ENCODE results near the gene SETD1A.

The SETD1A gene

DNA sequence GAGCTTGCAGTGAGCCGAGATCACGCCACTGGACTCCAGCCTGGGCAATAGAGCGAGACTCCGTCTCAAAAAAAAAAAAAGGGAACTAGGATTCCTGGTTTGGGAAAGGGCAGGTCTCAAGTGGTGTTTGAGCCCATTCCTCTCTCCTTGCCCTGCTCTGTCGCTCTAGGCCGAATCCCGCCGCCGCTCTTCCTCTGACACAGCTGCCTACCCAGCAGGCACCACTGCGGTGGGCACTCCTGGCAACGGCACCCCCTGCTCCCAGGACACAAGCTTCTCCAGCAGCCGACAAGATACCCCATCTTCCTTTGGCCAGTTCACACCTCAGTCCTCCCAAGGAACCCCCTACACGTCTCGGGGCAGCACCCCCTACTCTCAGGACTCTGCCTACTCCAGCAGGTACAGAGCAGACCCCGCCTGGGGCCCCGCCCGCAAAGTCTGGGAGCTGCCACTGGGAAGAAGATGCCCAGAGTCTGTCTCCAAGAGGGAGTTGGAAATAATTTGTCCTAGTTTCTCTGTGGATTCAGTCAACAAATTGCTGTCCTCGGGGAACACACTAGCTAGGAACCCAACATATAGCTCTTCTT lies 6.5 kb downstream of the SETD1A start:
- TF ChIP-seq, protein P1, sequence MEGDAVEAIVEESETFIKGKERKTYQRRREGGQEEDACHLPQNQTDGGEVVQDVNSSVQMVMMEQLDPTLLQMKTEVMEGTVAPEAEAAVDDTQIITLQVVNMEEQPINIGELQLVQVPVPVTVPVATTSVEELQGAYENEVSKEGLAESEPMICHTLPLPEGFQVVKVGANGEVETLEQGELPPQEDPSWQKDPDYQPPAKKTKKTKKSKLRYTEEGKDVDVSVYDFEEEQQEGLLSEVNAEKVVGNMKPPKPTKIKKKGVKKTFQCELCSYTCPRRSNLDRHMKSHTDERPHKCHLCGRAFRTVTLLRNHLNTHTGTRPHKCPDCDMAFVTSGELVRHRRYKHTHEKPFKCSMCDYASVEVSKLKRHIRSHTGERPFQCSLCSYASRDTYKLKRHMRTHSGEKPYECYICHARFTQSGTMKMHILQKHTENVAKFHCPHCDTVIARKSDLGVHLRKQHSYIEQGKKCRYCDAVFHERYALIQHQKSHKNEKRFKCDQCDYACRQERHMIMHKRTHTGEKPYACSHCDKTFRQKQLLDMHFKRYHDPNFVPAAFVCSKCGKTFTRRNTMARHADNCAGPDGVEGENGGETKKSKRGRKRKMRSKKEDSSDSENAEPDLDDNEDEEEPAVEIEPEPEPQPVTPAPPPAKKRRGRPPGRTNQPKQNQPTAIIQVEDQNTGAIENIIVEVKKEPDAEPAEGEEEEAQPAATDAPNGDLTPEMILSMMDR (IDR thresholded peaks at IDR 0.05; ENCODE audit: control insufficient read depth, insufficient read depth, low read depth, low read length, missing control alignments): no peak
- DNase-seq (ENCODE audit: low read depth): no peak
- H3K4me3 ChIP-seq (ENCODE audit: control insufficient read depth, low read depth, low read length): no peak overlapping the region

DNA sequence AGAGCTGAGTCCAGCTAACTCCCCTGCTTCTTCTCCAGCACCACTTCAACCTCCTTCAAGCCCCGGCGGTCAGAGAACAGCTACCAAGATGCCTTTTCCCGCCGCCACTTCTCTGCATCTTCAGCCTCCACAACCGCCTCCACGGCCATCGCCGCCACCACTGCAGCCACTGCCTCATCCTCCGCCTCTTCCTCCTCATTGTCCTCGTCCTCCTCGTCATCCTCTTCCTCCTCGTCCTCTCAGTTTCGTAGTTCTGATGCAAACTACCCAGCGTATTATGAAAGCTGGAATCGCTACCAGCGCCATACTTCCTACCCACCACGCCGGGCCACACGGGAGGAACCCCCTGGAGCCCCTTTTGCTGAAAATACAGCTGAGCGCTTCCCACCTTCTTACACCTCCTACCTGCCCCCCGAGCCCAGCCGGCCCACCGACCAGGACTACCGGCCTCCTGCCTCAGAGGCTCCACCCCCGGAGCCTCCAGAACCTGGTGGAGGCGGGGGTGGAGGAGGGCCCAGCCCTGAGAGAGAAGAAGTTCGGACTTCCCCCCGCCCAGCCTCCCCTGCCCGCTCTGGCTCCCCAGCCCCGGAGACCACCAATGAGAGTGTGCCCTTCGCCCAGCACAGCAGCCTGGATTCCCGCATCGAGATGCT lies 7.1 kb downstream of the SETD1A start:
- H3K4me3 ChIP-seq (ENCODE audit: control insufficient read depth, low read depth, low read length): no peak overlapping the region
- no peak for DNase-seq (ENCODE audit: low read depth)
- TF ChIP-seq, protein P1 (IDR thresholded peaks at IDR 0.05; ENCODE audit: control insufficient read depth, insufficient read depth, low read depth, low read length, missing control alignments): no peak

DNA sequence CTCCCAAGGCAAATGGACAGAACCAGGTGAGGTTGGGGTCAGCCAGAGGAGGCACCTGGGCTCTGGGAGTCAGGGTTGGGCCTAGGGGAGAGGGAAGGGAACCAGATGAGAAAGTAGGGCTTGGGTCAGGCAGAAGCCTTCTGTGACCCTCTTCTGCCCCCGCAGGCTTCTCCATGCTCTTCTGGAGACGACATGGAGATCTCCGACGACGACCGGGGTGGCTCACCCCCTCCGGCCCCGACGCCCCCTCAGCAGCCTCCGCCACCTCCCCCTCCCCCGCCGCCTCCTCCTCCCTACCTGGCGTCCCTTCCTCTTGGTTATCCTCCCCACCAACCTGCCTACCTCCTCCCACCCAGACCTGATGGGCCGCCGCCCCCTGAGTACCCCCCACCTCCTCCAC lies 7.9 kb downstream of the SETD1A start:
- no peak for DNase-seq (ENCODE audit: low read depth)
- no peak overlapping the region for H3K4me3 ChIP-seq (ENCODE audit: control insufficient read depth, low read depth, low read length)
- TF ChIP-seq, protein P1 (IDR thresholded peaks at IDR 0.05; ENCODE audit: control insufficient read depth, insufficient read depth, low read depth, low read length, missing control alignments): no peak

DNA sequence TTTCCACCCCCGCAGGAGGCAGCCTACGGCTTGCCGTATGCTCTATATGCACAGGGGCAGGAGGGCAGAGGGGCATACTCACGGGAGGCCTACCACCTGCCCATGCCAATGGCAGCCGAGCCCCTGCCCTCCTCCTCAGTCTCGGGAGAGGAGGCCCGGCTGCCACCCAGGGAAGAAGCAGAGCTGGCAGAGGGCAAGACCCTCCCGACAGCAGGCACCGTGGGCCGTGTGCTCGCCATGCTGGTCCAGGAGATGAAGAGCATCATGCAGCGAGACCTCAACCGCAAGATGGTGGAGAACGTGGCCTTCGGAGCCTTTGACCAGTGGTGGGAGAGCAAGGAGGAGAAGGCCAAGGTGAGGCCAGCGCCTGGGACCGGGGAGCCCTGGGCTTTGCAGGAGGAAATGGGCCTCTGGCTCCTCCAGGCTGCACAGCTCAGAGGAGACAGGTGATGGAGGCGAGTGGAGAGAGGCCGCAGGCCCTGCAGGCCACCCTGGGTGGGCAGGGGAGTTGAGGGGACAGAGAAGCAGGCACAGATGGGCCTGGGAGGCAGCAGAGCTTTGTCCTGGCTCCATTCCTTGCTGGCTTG lies 8.6 kb downstream of the SETD1A start:
- TF ChIP-seq, protein P1 (IDR thresholded peaks at IDR 0.05; ENCODE audit: control insufficient read depth, insufficient read depth, low read depth, low read length, missing control alignments): no peak
- no peak overlapping the region for H3K4me3 ChIP-seq (ENCODE audit: control insufficient read depth, low read depth, low read length)
- no peak for DNase-seq (ENCODE audit: low read depth)

DNA sequence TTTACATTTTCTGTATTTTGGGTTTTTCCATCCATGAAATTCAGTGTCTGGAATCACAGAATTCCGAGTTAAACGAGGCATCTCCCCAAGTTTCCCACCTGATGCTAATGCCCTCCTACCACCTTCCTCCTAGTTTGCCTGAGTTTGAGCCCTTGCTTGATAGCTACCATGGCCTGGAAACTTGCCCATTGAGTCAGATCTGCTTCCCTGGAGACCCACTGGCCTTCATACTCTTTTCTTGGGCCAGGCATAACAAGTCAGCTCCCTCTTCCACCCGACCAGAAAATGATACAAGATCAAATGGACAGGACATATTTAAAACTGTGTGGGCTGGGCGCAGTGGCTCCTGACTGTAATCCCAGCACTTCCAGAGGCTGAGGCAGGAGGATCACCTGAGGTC lies 10.2 kb downstream of the SETD1A start:
- no peak for DNase-seq (ENCODE audit: low read depth)
- TF ChIP-seq, protein P1 (IDR thresholded peaks at IDR 0.05; ENCODE audit: control insufficient read depth, insufficient read depth, low read depth, low read length, missing control alignments): no peak
- H3K4me3 ChIP-seq (ENCODE audit: control insufficient read depth, low read depth, low read length): no peak overlapping the region

DNA sequence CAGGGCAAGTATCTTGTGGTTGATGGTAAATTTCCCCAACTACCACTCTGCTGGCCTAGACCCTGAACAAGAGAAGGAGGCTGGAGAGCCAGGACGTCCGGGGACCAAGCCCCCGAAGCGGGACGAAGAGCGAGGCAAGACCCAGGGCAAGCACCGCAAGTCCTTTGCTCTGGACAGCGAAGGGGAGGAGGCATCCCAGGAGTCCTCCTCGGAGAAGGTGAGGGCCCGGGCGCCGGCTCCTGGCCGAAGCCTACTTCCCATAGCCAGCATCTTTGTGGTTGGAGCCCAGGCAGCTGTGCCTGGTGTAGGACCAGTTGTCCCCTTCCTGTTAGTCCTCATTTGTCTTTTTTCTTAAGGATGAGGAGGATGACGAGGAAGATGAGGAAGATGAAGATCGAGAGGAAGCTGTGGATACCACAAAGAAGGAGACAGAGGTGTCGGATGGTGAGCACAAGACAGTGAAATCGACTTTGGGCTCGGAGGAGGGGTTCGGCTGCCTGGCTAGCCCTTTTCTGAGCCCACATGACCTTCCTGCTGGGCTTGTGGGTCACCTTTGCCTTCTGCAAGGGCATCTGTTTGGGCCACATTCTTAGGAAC lies 11.8 kb downstream of the SETD1A start:
- DNase-seq (ENCODE audit: low read depth): no peak
- TF ChIP-seq, protein P1 (IDR thresholded peaks at IDR 0.05; ENCODE audit: control insufficient read depth, insufficient read depth, low read depth, low read length, missing control alignments): no peak
- no peak overlapping the region for H3K4me3 ChIP-seq (ENCODE audit: control insufficient read depth, low read depth, low read length)

Data from AG09309 (cell line).